ENCODE data around the gene EIF5. TPM values are rescaled to one million over a fixed set of nuclear protein-coding genes. Genes with fewer than 3 reads are reported as not detected.
A peak's percentile ranks its signal among the peaks of the same experiment; 100 is the strongest.

The EIF5 gene
- total and polyA plus RNA-seq, 10 donors: 31.9 to 261 (median 202) TPM

DNA sequence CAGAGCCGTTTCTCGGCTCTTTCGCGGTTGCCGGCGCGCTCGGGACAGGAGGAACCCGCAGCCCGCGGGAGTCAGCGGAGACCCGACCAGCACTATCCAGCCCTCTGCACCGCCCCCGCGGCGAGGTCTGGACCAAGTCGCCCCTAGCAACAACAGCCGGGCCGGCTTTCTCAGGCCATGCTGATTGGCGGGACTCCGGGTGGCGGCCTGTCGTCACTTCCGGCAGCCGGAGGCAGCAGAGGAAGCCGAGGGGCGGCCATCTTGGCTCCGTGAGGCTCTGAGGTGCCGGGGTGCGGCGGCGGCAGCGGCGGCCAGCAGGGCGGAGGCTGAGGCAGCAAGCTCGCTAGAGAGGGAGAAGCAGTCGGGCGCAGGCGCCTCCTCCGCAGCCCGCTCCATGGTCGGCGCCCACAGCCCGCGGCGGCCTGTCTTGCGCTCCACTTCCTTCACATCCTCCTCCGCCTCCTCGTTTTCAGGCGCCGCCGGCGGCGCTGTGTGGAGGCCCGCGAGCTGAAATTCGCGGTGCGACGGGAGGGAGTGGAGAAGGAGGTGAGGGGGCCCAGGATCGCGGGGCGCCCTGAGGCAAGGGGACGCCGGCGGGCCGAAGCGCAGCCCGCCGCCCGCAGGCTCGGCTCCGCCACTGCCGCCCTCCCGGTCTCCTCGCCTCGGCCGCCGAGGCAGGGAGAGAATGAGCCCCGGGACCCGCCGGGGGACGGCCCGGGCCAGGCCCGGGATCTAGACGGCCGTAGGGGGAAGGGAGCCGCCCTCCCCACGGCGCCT is 51.3 kb downstream of the EIF5 start, which contains the start of gene MARK3:
Gene MARK3 (plus strand): TSS at position 264 of the 777 bp plus-strand sequence. CDS start 615 bp downstream, outside the sequence.
- peak; percentile 99 for DNase-seq
- Histone ChIP-seq H3K27ac (peak within 1 kb of the TSS; percentile 94 to 100 (median 99)), H3K36me3 (no peaks in the 10 kb centered on the region), H3K27me3 (replicated peaks in 1 of 7) (no peaks in the 10 kb centered on the region), H3K4me3 (peak within 1 kb of the TSS; percentile 75 to 94 (median 88)), H3K9me3 (no peaks in the 10 kb centered on the region), H3K4me1 (peaks cover 31 to 57% (median 40%) of the 10 kb centered on the region in 6 donors)
- intact Hi-C loops (cut with DNase I; ENCODE audit: low total_unique reads): no loop called here
- 0 to 1% (median 0%) methylated on average over 22 to 91 of the region's 91 CpGs for WGBS, 5 donors
- peak in 1 of 3 donors; percentile 82 for TF ChIP-seq POLR2A (IDR thresholded peaks at IDR 0.05)
- TF ChIP-seq POLR2AphosphoS5 (IDR thresholded peaks at IDR 0.05): peak; percentile 95 to 97 (median 97)
- TF ChIP-seq CTCF (IDR thresholded peaks at IDR 0.05 in 8 of 11, conservative IDR thresholded peaks at IDR 0.05 in 3 of 11): peak in 6 of 11 experiments; percentile 22 to 50 (median 37)

DNA sequence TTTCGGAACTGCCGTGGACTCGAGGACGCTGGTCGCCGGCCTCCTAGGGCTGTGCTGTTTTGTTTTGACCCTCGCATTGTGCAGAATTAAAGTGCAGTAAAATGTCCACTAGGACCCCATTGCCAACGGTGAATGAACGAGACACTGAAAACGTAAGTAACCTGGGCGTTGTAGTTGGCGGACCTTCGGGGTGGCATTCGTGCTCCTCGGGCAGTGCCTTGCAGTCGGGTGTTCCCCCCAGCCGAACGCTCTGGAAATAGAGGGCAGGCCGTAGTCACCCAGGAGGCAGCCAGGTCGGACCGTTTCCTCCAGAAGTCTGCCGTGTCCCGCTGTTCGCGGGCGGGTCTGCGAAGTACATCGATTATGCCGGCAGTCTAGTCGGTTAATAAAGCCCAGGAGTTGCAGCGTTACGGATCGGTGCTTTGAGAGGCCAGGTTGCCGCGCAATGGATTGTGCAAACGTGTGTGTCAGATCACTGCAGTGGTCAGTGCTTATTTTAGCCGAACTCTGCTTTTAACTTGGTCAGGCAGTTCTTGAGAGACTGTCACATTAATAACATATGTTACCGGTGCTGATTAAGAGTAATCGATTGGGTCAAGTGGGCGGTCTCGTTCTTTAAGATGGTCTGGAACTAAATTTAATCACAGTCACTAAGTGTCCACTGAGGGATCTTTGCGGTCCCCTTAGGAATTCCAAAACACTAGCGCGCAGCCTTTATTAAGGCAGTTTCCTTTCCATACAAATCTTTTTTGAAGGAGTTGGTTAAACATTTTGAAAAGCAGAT is 52.1 kb downstream of the EIF5 start:
- 1 to 2% (median 1%) methylated on average over 38 to 44 of the region's 44 CpGs for WGBS, 5 donors
- DNase-seq: peak; percentile 86

DNA sequence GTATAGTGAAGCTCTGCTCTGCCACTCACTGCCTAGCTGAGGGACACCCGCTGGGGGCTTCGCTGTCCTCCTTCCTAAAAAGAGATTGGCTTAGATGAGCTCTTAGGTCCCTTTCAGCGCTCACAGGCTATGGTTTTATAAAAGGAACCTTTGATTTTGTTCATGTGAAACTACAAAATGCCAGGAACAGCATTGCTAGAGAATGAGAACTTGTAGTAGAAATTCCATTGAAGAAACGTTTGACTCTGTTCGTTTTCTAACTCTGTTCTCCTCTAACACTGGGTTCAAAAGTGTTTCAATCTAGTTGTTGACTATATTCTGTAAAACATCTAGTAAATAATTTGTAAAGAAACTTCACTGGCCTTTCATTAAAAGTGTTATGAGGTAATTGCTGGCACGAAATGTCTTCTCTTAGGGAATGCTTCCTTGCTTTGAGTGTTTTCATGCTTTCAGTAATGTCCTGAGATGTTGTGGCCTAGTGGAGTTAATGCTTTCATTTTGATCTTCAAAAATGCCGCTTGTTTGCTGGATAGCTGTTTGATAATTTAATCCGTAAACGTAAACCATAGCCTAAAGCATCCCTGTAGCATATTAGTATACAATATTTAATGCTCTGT is 52.8 kb downstream of the EIF5 start:
- Histone ChIP-seq H3K9me3 (no peaks in the 10 kb centered on the region), H3K4me3 (peak overlapping the region; percentile 75 to 94 (median 88)), H3K27me3 (replicated peaks in 1 of 7) (no peaks in the 10 kb centered on the region), H3K36me3 (no peaks in the 10 kb centered on the region), H3K4me1 (peaks cover 44 to 71% (median 55%) of the 10 kb centered on the region in 6 donors), H3K27ac (peak overlapping the region in 7 of 8 donors; percentile 97 to 100 (median 99))
- intact Hi-C loops (cut with DNase I; ENCODE audit: low total_unique reads): no loop called here
- no peak for DNase-seq
- TF ChIP-seq POLR2AphosphoS5 (IDR thresholded peaks at IDR 0.05) (no peak), CTCF (IDR thresholded peaks at IDR 0.05 in 8 of 11, conservative IDR thresholded peaks at IDR 0.05 in 3 of 11) (no peak), POLR2A (IDR thresholded peaks at IDR 0.05) (no peak)
- WGBS, 5 donors: 14 to 26% (median 21%) methylated on average over 9 of the region's 9 CpGs

More for the DNA sequence above, 52.1 kb downstream of the EIF5 start:
- H3K9me3 ChIP-seq: no peaks in the 10 kb centered on the region
- H3K27me3 ChIP-seq (replicated peaks in 1 of 7): no peaks in the 10 kb centered on the region
- peak overlapping the region; percentile 75 to 94 (median 88) for H3K4me3 ChIP-seq
- H3K4me1 ChIP-seq: peaks cover 39 to 64% (median 48%) of the 10 kb centered on the region in 6 donors
- TF ChIP-seq POLR2AphosphoS5 (IDR thresholded peaks at IDR 0.05) (peak in 1 of 3 donors; percentile 7), CTCF (IDR thresholded peaks at IDR 0.05 in 8 of 11, conservative IDR thresholded peaks at IDR 0.05 in 3 of 11) (no peak), POLR2A (IDR thresholded peaks at IDR 0.05) (no peak)
- H3K36me3 ChIP-seq: no peaks in the 10 kb centered on the region
- peak overlapping the region; percentile 94 to 100 (median 99) for H3K27ac ChIP-seq
- intact Hi-C loops (cut with DNase I; ENCODE audit: low total_unique reads): no loop called here
